RWPE1 (cell line): ENCODE measurements around the gene ZNF787.

Experiments used
- CTCF ChIA-PET: fragments of 350-600 bp; sonication (Branson Sonifier 250); formaldehyde crosslinking; extraction: SDS; loops from one replicate; lab custom pipeline; 2021; lab: Yijun Ruan, JAX
- POLR2A ChIA-PET: fragments of 400-600 bp; formaldehyde crosslinking; extraction: SDS; loops from one replicate; lab custom pipeline; 2020; ENCODE audit warnings: antibody characterized with exemption; ENCODE audit not compliant: low non-redundant PET; lab: Yijun Ruan, JAX
- DNase-seq: peaks from one replicate; pipeline ENCODE4 v3.0.0; 2012; ENCODE audit warnings: low spot score
- H3K27ac ChIP-seq: fragments of 450-650 bp; 2 replicates; pipeline ENCODE4 v1.5.1; 2017
- CTCF ChIP-seq: fragments of 450-650 bp; conservative IDR thresholded peaks from 2 replicates; pipeline ENCODE4 v1.5.1; 2017; ENCODE audit warnings: low read depth, mild to moderate bottlenecking

ZNF787 gene

GRCh38 chr19:56133858-56134653, 13.0 kb upstream of the ZNF787 start:
- POLR2A ChIA-PET, result no interaction called here
- CTCF ChIA-PET, result interaction anchor here (0.6 kb wide), 1 partner anchor 12 kb away, joined by 3 read pairs; no protein-coding TSS in a partner anchor

DNA sequence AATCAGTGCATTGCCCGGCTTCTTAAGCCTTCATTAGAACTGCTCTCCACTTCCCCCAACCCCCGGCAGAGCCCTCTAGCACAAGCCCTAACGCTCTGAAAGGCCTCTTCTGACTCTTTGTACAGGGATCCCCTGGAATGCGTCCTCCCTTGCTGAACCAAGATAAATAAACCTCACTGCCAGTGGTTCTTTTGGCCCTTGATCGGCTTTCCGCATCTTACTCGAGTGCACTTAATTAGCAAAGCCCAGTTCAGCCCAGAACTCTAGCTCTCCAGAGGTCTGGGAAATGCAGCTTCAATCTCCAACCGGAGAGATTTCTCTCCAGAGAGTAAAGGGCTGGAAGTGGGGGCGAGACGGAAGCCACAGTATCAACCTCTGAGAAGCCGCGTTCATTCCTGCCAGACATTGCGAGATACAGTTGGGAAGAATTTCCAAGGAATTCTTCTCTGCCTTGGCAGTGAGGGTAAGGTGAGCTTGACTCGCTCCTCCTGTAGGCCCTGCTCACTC, 11.3 kb upstream of the ZNF787 start:
- ChIA-PET POLR2A (no interaction called here), CTCF (no interaction called here)
- H3K27ac ChIP-seq, result no peak overlapping the region
- TF ChIP-seq CTCF, result no peak
- DNase-seq, result no peak

More at GRCh38 chr19:56133858-56134653, 13.0 kb upstream of the ZNF787 start:
- DNase-seq, result no peak
- TF ChIP-seq CTCF, result no peak
- no peak overlapping the region for H3K27ac ChIP-seq

DNA sequence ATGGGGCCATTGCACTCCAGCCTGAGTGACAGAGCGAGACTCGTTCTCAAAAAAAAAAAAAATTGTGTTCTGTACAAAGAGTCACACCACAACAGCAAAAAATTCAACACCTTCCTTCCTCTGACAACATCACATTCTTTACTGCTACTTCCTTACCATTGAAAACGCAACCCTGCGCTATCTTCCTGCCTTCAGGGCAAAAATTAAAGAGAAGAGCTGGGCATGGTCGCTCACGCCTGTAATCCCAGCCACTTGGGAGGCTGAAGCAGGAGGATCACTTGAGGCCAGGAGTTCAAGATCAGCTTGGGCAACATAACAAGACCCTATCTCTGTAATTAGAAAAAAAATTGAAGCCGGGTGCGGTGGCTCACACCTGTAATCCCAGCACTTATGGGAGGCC, 10.6 kb upstream of the ZNF787 start:
- no peak for DNase-seq
- no peak for TF ChIP-seq CTCF
- ChIA-PET CTCF (no interaction called here), POLR2A (no interaction called here)
- H3K27ac ChIP-seq, result no peak overlapping the region

DNA sequence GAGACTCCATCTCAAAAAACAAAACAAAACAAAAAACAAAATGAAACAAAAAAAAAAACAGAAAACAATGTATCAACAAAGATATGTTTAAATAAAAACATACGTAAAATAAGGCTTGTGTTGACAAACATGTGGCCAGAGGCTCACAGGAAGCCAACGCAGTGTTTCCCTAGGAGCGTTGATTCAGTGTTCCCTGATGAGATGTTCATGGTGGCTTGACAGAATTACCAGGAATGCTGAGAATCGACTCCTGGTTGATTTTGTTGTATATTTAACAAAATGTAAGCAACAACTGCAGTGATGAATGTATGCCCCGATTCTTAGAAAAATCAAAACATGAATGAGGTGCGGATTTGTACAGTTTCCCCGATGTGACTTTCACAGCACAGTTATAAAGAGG, 8.9 kb upstream of the ZNF787 start:
- ChIA-PET POLR2A (no interaction called here), CTCF (no interaction called here)
- no peak overlapping the region for H3K27ac ChIP-seq
- no peak for TF ChIP-seq CTCF
- no peak for DNase-seq

- ChIA-PET CTCF (interaction anchor here (0.7 kb wide), 2 partner anchors 24 to 1099 kb away, joined by 3 read pairs; no protein-coding TSS in a partner anchor), POLR2A (no interaction called here)
- no peak overlapping the region for H3K27ac ChIP-seq
- DNase-seq, result no peak
- TF ChIP-seq CTCF, result no peak
Measured at GRCh38 chr19:56126983-56127780, 6.1 kb upstream of the ZNF787 start.

DNA sequence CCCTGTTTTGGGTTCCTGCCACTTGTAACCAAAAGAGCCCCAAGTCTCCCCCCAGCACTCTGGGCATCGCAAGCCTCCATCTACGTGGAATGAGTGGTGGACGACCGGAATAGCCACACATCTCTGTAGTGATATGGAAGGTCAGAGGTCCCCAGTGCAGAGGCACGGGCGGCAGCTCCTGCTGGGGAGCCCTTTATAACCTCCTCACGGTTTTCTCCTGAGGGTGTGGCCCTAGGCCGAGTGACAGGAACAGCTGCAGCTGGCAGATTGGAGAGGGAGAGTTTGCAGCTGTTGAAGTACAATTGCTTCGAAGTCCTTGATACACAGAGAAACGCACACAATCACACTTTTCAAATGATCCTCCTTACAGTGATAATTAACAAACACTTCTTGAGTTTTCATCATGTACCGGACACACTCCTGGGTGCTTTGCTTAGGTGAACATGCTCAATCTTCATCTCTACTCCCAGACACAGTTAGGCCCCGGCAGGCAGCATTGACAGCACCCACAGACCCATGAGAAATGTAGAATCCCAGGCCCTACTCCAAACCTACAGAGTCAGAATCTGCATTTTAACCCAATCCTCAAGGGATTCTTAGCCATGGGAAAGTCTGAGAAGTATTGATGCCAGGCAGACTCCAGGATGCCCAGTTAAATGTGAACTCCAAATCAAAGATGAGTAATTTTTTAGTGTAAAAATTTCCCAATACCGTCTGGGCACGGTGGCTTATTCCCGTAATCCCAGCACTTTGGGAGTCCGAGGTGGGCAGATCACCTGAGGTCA, 4.9 kb upstream of the ZNF787 start:
- ChIA-PET POLR2A (no interaction called here), CTCF (no interaction called here)
- H3K27ac ChIP-seq, result no peak overlapping the region
- no peak for DNase-seq
- no peak for TF ChIP-seq CTCF
